ENCODE results near the gene KLHL24. TPM values are rescaled to one million over a fixed set of nuclear protein-coding genes. Genes with fewer than 3 reads are reported as not detected.
"Not testable (repeated sequence)": the region's sequence is repeated elsewhere in the genome, so short reads cannot be mapped to it uniquely, and the experiment has no call there.

The KLHL24 gene
- total RNA-seq, 2 experiments from 2014 or later = 14.4 to 16.9 TPM

GRCh38 chr3:183619624-183620251, 15.7 kb upstream of the KLHL24 start:
- no peaks in the 10 kb centered on the region for H3K36me3 Mint-ChIP-seq
- no peak overlapping the region for H3K4me3 Mint-ChIP-seq
- H3K4me1 Mint-ChIP-seq = no peaks in the 10 kb centered on the region
- DNase-seq = no peak
- no peaks in the 10 kb centered on the region for H3K9me3 Mint-ChIP-seq (ENCODE audit: low read depth)
- no peak for ATAC-seq
- CTCF ChIA-PET = no interaction called here
- no peak overlapping the region for H3K27ac Mint-ChIP-seq
- peaks cover 14% of the 10 kb centered on the region for H3K27me3 Mint-ChIP-seq

DNA sequence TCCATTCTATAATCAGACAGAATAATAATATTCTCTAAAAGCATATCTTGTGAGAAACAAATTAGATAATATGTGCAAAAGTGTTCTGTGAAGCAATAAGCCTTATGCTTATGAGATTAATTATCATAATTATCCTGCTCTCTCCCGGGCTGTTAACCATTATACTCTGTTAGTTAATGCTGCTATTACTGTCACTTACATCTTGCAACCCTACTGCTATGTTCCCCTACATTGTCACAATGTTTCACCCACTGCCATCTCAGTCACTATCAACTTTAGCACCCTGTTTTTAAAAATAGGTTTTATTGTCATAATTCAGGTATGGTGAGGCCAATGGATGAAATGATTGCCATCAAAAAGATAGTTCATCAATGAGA, 15.2 kb upstream of the KLHL24 start:
- CTCF ChIA-PET = no interaction called here
- no peaks in the 10 kb centered on the region for H3K4me1 Mint-ChIP-seq
- H3K27ac Mint-ChIP-seq = no peak overlapping the region
- DNase-seq (no peak), ATAC-seq (no peak)
- H3K36me3 Mint-ChIP-seq = no peaks in the 10 kb centered on the region
- H3K27me3 Mint-ChIP-seq = peaks cover 14% of the 10 kb centered on the region
- H3K9me3 Mint-ChIP-seq (ENCODE audit: low read depth) = no peaks in the 10 kb centered on the region
- no peak overlapping the region for H3K4me3 Mint-ChIP-seq

- H3K4me3 Mint-ChIP-seq; H3K27me3 Mint-ChIP-seq; ATAC-seq; H3K9me3 Mint-ChIP-seq (ENCODE audit: low read depth); CTCF ChIA-PET; H3K27ac Mint-ChIP-seq; H3K36me3 Mint-ChIP-seq; H3K4me1 Mint-ChIP-seq; DNase-seq: not testable (repeated sequence)
These were observed 12.9 kb upstream of the KLHL24 start for GRCh38 chr3:183622473-183622872.

DNA sequence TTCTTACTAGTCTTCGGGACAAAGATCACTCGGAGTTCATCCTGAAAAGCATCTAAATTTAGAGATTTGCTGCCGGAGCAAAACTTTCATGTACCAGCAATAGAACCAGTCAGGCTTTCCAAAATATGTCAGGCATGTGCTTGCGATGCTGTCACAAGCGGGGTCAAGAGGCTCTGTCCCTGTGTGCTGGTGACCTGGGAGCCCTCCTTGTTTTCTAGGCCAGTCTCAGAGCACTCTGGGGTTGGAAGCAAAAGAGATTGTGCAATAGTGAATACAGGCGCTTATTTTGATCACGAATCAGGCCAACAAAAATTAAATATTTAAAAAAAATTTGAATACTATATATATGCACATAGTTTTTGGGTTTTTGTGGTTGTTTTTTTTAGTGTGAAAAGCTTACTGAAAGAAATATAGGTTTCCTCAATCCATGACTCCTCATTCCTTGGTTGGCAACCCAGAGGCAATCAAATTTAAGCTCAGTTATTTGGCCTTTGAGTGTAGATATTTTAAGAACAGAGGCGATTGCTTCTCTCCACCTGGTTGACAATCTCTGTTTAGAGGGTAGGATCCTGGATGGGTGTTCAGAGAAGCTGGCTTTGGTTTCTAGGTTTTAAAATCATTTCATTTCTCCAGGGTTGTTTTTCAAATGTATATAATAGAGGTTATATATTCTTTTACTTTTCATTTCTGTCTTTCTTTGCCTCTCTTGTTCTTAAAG, 8.4 kb upstream of the KLHL24 start:
- Mint-ChIP-seq H3K27ac (no peak overlapping the region), H3K4me1 (no peaks in the 10 kb centered on the region), H3K36me3 (no peaks in the 10 kb centered on the region), H3K9me3 (ENCODE audit: low read depth) (no peaks in the 10 kb centered on the region), H3K27me3 (peaks cover 8% of the 10 kb centered on the region), H3K4me3 (no peak overlapping the region)
- ATAC-seq (no peak), DNase-seq (no peak)
- CTCF ChIA-PET = interaction anchor here (1.2 kb wide), 1 partner anchor 9 kb away, joined by 5 read pairs; the partner anchor contains the start of gene KLHL24

GRCh38 chr3:183629546-183630301, 5.7 kb upstream of the KLHL24 start:
- H3K27me3 Mint-ChIP-seq = peaks cover 3% of the 10 kb centered on the region
- ATAC-seq (no peak), DNase-seq (no peak)
- no peak overlapping the region for H3K4me3 Mint-ChIP-seq
- no peaks in the 10 kb centered on the region for H3K36me3 Mint-ChIP-seq
- H3K27ac Mint-ChIP-seq = no peak overlapping the region
- peaks cover 4% of the 10 kb centered on the region for H3K4me1 Mint-ChIP-seq
- CTCF ChIA-PET = no interaction called here
- H3K9me3 Mint-ChIP-seq (ENCODE audit: low read depth) = no peaks in the 10 kb centered on the region

- no peaks in the 10 kb centered on the region for H3K36me3 Mint-ChIP-seq
- H3K4me3 Mint-ChIP-seq = no peak overlapping the region
- peaks cover 11% of the 10 kb centered on the region for H3K4me1 Mint-ChIP-seq
- H3K27me3 Mint-ChIP-seq = peaks cover 3% of the 10 kb centered on the region
- DNase-seq (no peak), ATAC-seq (no peak)
- CTCF ChIA-PET = interaction anchor here (0.7 to 0.8 kb wide), 2 partner anchors 129 to 386 kb away, joined by 3 read pairs; partner anchors contain the start of gene ABCC5
- H3K9me3 Mint-ChIP-seq (ENCODE audit: low read depth) = no peaks in the 10 kb centered on the region
- no peak overlapping the region for H3K27ac Mint-ChIP-seq
These were observed 3.7 kb upstream of the KLHL24 start for GRCh38 chr3:183631715-183632114.

GRCh38 chr3:183632725-183633124, 2.7 kb upstream of the KLHL24 start:
- H3K36me3 Mint-ChIP-seq; H3K27me3 Mint-ChIP-seq; H3K27ac Mint-ChIP-seq; H3K9me3 Mint-ChIP-seq (ENCODE audit: low read depth); H3K4me3 Mint-ChIP-seq; ATAC-seq; DNase-seq; CTCF ChIA-PET: not testable (repeated sequence)
- H3K4me1 Mint-ChIP-seq = peaks cover 21% of the 10 kb centered on the region

- DNase-seq (no peak), ATAC-seq (no peak)
- Mint-ChIP-seq H3K27ac (peak overlapping the region; percentile 89), H3K4me3 (peak overlapping the region; percentile 83), H3K27me3 (no peaks in the 10 kb centered on the region), H3K9me3 (ENCODE audit: low read depth) (no peaks in the 10 kb centered on the region), H3K4me1 (peaks cover 27% of the 10 kb centered on the region), H3K36me3 (no peaks in the 10 kb centered on the region)
- CTCF ChIA-PET = interaction anchor here (0.6 to 1.6 kb wide), 6 partner anchors 40 to 132 kb away, joined by 3 to 8 read pairs (median 4); partner anchors contain the start of genes KLHL6 and YEATS2
These were observed 716 bp upstream of the KLHL24 start for GRCh38 chr3:183634707-183635106.

- peak overlapping the region; percentile 83 for H3K4me3 Mint-ChIP-seq
- ATAC-seq (no peak), DNase-seq (no peak)
- H3K9me3 Mint-ChIP-seq (ENCODE audit: low read depth) = no peaks in the 10 kb centered on the region
- H3K36me3 Mint-ChIP-seq = no peaks in the 10 kb centered on the region
- H3K4me1 Mint-ChIP-seq = peaks cover 29% of the 10 kb centered on the region
- H3K27ac Mint-ChIP-seq = peak overlapping the region; percentile 89
- CTCF ChIA-PET = interaction anchor here (0.6 to 1.6 kb wide), 7 partner anchors 8 to 132 kb away, joined by 3 to 8 read pairs (median 5); partner anchors contain the start of genes KLHL6 and YEATS2
- H3K27me3 Mint-ChIP-seq = no peaks in the 10 kb centered on the region
These were observed 354 bp upstream of the KLHL24 start for GRCh38 chr3:183635107-183635430.

DNA sequence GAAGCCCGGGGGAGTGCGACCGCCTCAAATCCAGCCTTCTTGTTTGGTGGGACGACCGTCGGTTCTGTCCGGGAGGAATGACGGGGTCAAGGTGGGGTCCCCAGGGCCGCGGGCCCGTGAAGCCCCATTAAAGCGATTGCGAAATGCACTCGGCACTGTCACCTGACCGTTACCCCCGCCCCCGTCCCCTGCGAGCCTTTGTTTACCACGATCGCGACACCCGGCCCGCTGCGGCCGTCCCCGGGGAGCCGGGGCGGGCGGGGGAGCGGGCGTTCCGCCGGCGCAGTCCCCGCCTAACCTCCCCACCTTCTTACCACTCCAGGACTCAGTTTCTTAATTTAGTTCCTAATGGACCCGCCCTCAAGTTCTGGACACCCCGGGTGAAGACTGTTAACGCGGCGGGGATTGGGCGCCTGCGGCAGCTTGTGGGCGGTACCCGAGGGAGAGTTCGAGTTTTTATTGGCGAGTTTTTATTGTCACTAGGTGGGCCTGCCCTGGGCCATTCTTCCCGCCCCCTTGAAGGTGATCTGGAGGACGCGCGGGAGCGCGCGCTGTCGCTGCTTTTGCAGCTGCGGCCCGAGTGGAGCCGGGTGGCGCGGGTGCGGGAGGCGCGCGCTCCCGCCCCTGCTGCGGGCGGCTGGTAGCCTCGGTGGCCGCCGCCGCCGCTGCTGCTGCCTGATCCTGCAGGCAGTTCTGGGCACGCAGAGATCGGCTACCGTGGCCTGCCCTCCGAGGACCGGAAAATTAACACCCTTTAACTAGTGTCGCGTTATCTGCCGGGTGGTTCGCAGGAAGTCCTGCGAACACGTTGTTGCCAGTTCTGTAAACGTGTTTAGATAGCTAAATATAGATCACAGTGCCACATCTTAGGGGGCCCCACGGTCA, 1.0 kb downstream of the KLHL24 start:
- Mint-ChIP-seq H3K27me3 (no peaks in the 10 kb centered on the region), H3K4me1 (peaks cover 29% of the 10 kb centered on the region), H3K36me3 (no peaks in the 10 kb centered on the region), H3K27ac (peak overlapping the region; percentile 89), H3K4me3 (peak overlapping the region; percentile 83), H3K9me3 (ENCODE audit: low read depth) (no peaks in the 10 kb centered on the region)
- CTCF ChIA-PET = interaction anchor here (0.9 to 2.6 kb wide), 6 partner anchors 9 to 131 kb away, joined by 3 to 8 read pairs (median 5); partner anchors contain the start of gene YEATS2
- peak; percentile 85 for ATAC-seq
- peak; percentile 97 for DNase-seq

DNA sequence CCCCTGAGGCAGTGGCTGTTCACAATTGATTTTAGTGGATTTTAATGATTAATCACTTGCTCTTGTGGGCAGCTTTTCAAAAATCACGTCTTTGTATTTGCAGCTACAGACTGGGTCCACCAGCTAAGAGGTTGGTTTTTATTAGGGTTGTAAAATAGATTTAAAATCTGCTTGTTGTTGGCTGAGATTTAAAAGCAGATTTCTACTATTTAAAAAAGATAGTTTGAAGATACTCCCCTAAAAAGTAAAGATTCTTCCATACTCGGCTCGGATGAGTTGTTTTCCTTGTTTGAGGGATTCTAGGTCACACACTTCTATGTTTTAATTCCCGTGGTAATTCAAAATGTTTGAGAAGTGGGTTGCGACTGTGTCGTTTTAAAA, 1.7 kb downstream of the KLHL24 start:
- DNase-seq (no peak), ATAC-seq (no peak)
- H3K36me3 Mint-ChIP-seq = no peaks in the 10 kb centered on the region
- H3K27ac Mint-ChIP-seq = peak overlapping the region; percentile 89
- CTCF ChIA-PET = interaction anchor here (0.9 to 2.6 kb wide), 4 partner anchors 61 to 130 kb away, joined by 3 to 8 read pairs (median 5); partner anchors contain the start of gene YEATS2
- no peaks in the 10 kb centered on the region for H3K27me3 Mint-ChIP-seq
- H3K9me3 Mint-ChIP-seq (ENCODE audit: low read depth) = no peaks in the 10 kb centered on the region
- peak overlapping the region; percentile 83 for H3K4me3 Mint-ChIP-seq
- peaks cover 29% of the 10 kb centered on the region for H3K4me1 Mint-ChIP-seq

DNA sequence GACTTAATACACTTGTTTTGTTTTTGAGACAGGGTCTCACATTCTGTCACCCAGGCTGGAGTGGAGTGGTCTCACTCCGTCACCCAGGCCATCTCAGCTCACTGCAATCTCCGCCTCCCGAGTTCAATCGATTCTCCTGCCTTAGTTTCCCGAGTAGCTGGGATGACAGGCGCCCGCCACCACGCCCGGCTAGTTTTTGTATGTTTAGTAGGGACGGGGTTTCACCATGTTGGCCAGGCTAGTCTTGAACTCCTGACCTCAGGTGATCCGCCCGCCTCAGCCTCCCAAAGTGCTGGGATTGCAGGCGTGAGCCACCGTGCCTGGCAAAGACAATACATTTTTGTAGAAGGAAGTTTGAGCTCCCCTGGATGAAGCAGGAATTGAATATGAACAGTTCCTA, 2.2 kb downstream of the KLHL24 start:
- DNase-seq; ATAC-seq; H3K27me3 Mint-ChIP-seq; H3K36me3 Mint-ChIP-seq; H3K9me3 Mint-ChIP-seq (ENCODE audit: low read depth): not testable (repeated sequence)
- H3K4me1 Mint-ChIP-seq = peaks cover 29% of the 10 kb centered on the region
- CTCF ChIA-PET = interaction anchor here (1.7 to 2.6 kb wide), 2 partner anchors 60 to 129 kb away, joined by 5 to 8 read pairs; partner anchors contain the start of gene YEATS2
- H3K4me3 Mint-ChIP-seq = peak overlapping the region; percentile 29
- H3K27ac Mint-ChIP-seq = peak overlapping the region; percentile 89
